IMR-90 (cell line): ENCODE data around the gene MEGF11. TPM values are rescaled to one million over a fixed set of nuclear protein-coding genes. Genes with fewer than 3 reads are reported as not detected.

Experiments
- ATAC-seq: fragments of 200-7000 bp; cut with Tn5 transposase; 2 replicates; pipeline ENCODE4 v1.9.1; 2020; ENCODE audit warnings: low read depth, mild to moderate bottlenecking, moderate library complexity
- BruUV-seq: library from RNA; stranded (reverse); fragments of 400-500 nt; replicated peaks from 2 replicates; lab custom pipeline; 2021; lab: Mats Ljungman, UMichigan
- CTCF ChIA-PET: fragments of 300-600 bp; formaldehyde crosslinking; extraction: SDS; loops from one replicate; lab custom pipeline; 2021; ENCODE audit warnings: antibody characterized with exemption; lab: Yijun Ruan, JAX
- POLR2A ChIA-PET: fragments of 300-600 bp; sonication (Branson Sonifier 250); formaldehyde crosslinking; loops from one replicate; lab custom pipeline; 2022; ENCODE audit warnings: antibody characterized with exemption; ENCODE audit not compliant: unreplicated experiment; lab: Charles Lee
- DNase-seq: peaks from one replicate; pipeline ENCODE4 v3.0.0; 2013
- H2AFZ ChIP-seq: replicated peaks from 2 replicates; pipeline ENCODE3; 2013; ENCODE audit warnings: low read length, mild to moderate bottlenecking; ENCODE audit not compliant: poor library complexity
- H2AK5ac ChIP-seq: 2 replicates; pipeline ENCODE4 v1.6.1; 2013; ENCODE audit warnings: low read depth, low read length, inconsistent platforms
- H2AK9ac ChIP-seq: replicated peaks from 2 replicates; pipeline ENCODE3; 2013; ENCODE audit warnings: mild to moderate bottlenecking, low read depth, low read length, moderate library complexity; ENCODE audit not compliant: poor library complexity
- H2BK120ac ChIP-seq: 2 replicates; pipeline ENCODE4 v1.6.1; 2013; ENCODE audit warnings: low read depth, low read length, inconsistent platforms
- H2BK15ac ChIP-seq: 3 replicates; pipeline ENCODE4 v1.6.1; 2013; ENCODE audit warnings: low read depth, low read length, inconsistent platforms
- H2BK20ac ChIP-seq: 2 replicates; pipeline ENCODE4 v1.6.1; 2013; ENCODE audit warnings: low read depth, mild to moderate bottlenecking, inconsistent platforms, low read length, moderate library complexity
- H2BK5ac ChIP-seq: 2 replicates; pipeline ENCODE4 v1.6.1; 2013; ENCODE audit warnings: mild to moderate bottlenecking, low read depth, low read length, inconsistent platforms; ENCODE audit not compliant: poor library complexity, severe bottlenecking
- H3K14ac ChIP-seq: replicated peaks from 2 replicates; pipeline ENCODE4 v1.6.1; 2013; ENCODE audit warnings: low read depth, low read length, inconsistent platforms
- H3K18ac ChIP-seq: 2 replicates; pipeline ENCODE4 v1.6.1; 2013; ENCODE audit warnings: low read depth, low read length, control low read depth
- H3K23ac ChIP-seq: 2 replicates; pipeline ENCODE4 v1.6.1; 2013; ENCODE audit warnings: low read depth, low read length, inconsistent platforms
- H3K27ac ChIP-seq: 2 replicates; pipeline ENCODE4 v1.5.1; 2013; ENCODE audit warnings: mild to moderate bottlenecking, control low read depth, low read length; ENCODE audit not compliant: insufficient read depth
- H3K27me3 ChIP-seq: 2 replicates; pipeline ENCODE4 v1.6.1; 2013; ENCODE audit warnings: low read length; ENCODE audit not compliant: control insufficient read depth, insufficient read depth
- H3K36me3 ChIP-seq: 2 replicates; pipeline ENCODE4 v1.6.1; 2013; ENCODE audit warnings: low read length, mixed read lengths; ENCODE audit not compliant: control insufficient read depth, insufficient read depth
- H3K4ac ChIP-seq: 2 replicates; pipeline ENCODE4 v1.6.1; 2013; ENCODE audit warnings: low read depth, low read length, inconsistent platforms
- H3K4me1 ChIP-seq: 2 replicates; pipeline ENCODE4 v1.6.1; 2013; ENCODE audit warnings: low read length, mixed read lengths; ENCODE audit not compliant: control insufficient read depth, insufficient read depth
- H3K4me2 ChIP-seq: 2 replicates; pipeline ENCODE4 v1.6.1; 2013; ENCODE audit warnings: low read depth, mild to moderate bottlenecking, control low read depth, low read length, moderate library complexity
- H3K4me3 ChIP-seq: 2 replicates; pipeline ENCODE4 v1.5.1; 2013; ENCODE audit warnings: low read depth, mild to moderate bottlenecking, control low read depth, low read length, moderate library complexity; ENCODE audit not compliant: insufficient read depth
- H3K56ac ChIP-seq: 2 replicates; pipeline ENCODE4 v1.6.1; 2013; ENCODE audit warnings: low read length, inconsistent platforms; ENCODE audit not compliant: insufficient read depth; ENCODE audit errors: extremely low read depth
- H3K79me1 ChIP-seq, 2 experiments: 2 replicates each; pipeline ENCODE4 v1.6.1; 2013; ENCODE audit warnings: low read length in 2 of 2, inconsistent platforms in 1 of 2, low read depth in 1 of 2
- H3K9ac ChIP-seq: 2 replicates; pipeline ENCODE4 v1.6.1; 2013; ENCODE audit warnings: low read depth, low read length, control low read depth
- H3K9me1 ChIP-seq: 2 replicates; pipeline ENCODE4 v1.6.1; 2013; ENCODE audit warnings: low read length, inconsistent platforms; ENCODE audit not compliant: insufficient read depth
- H3K9me3 ChIP-seq: 2 replicates; pipeline ENCODE4 v1.6.1; 2013; ENCODE audit warnings: low read length; ENCODE audit not compliant: control insufficient read depth, insufficient read depth
- H4K20me1 ChIP-seq: 2 replicates; pipeline ENCODE4 v1.6.1; 2013; ENCODE audit warnings: low read length, inconsistent platforms; ENCODE audit not compliant: insufficient read depth
- H4K5ac ChIP-seq: 2 replicates; pipeline ENCODE4 v1.6.1; 2013; ENCODE audit warnings: mild to moderate bottlenecking, low read depth, low read length, control low read depth
- H4K8ac ChIP-seq, 2 experiments: 2 replicates each; pipeline ENCODE4 v1.6.1; 2013; ENCODE audit warnings: low read depth in 2 of 2, low read length in 2 of 2, control low read depth in 1 of 2, inconsistent platforms in 1 of 2
- H4K91ac ChIP-seq: 2 replicates; pipeline ENCODE4 v1.6.1; 2013; ENCODE audit warnings: low read depth, low read length, inconsistent platforms; ENCODE audit not compliant: insufficient read depth
- MAFK ChIP-seq: IDR thresholded peaks from 2 replicates; pipeline ENCODE4 v1.6.1; 2012; ENCODE audit warnings: low read depth, low read length, improper control_type of control experiment
- RAD21 ChIP-seq: IDR thresholded peaks from 2 replicates; pipeline ENCODE4 v1.6.1; 2012; ENCODE audit warnings: low read length, improper control_type of control experiment
- WGBS, 2 experiments: methylation state at CpG; one replicate each; pipeline versions ENCODE4 v1.1.5 to v1.1.7; 2013; ENCODE audit warnings: missing lambda C conversion rate in 2 of 2; ENCODE audit not compliant: insufficient read length in 1 of 2; ENCODE audit errors: extremely low coverage in 2 of 2; 5-methylcytosine and 5-hydroxymethylcytosine counted together
- dilution Hi-C: fragments of 300-500 bp; cut with HindIII; formaldehyde crosslinking; loops from one replicate; pipeline ENCODE4 v1.14.3; 2018; ENCODE audit warnings: low sequenced_read_pairs; ENCODE audit not compliant: unreplicated experiment
- in situ Hi-C: fragments of 300-500 bp; cut with MboI; formaldehyde crosslinking; loops from 3 replicates; pipeline ENCODE4 v1.14.3; 2019; ENCODE audit warnings: low sequenced_read_pairs, inconsistent platforms, mixed read lengths
- intact Hi-C: fragments of 100-400 bp; cut with micrococcal nuclease; formaldehyde crosslinking; loops from 2 replicates; pipeline ENCODE4 v1.10.0; 2022
- polyA plus RNA-seq, 3 experiments: library from polyadenylated mRNA; depleted of rRNA; stranded (reverse); fragments of >200 nt; gene quantifications; 2 replicates each; pipeline ENCODE4 v1.2.3, GENCODE V29; 2012; ENCODE audit warnings: low replicate concordance in 1 of 3
- total RNA-seq: library from RNA; depleted of rRNA; stranded (reverse); fragments of >200 nt; gene quantifications from 2 replicates; pipeline ENCODE4 v1.2.3, GENCODE V29; 2012

Gene MEGF11
- total and polyA plus RNA-seq, 2 of the 4 experiments (the other 2 are of a cell fraction): not detected

- no peak overlapping the region for H2BK15ac ChIP-seq
- in situ Hi-C loops: no loop called here
Measured at GRCh38 chr15:65925338-65925737, 328.2 kb downstream of the MEGF11 start.

More at GRCh38 chr15:65925338-65925737, 328.2 kb downstream of the MEGF11 start:
- no peak overlapping the region for H2BK5ac ChIP-seq
- no peak overlapping the region for H3K4me2 ChIP-seq
- H2AFZ ChIP-seq: no peak overlapping the region
- no peak overlapping the region for H3K18ac ChIP-seq
- no peaks in the 10 kb centered on the region; the same call in 1 of the 2 replicates for H4K20me1 ChIP-seq
- no peak overlapping the region for H3K4me3 ChIP-seq
- H3K27ac ChIP-seq: no peak overlapping the region
- no TSS peak for BruUV-seq
- H3K36me3 ChIP-seq: no peaks in the 10 kb centered on the region
- no peak for ATAC-seq
- H3K27me3 ChIP-seq: no peaks in the 10 kb centered on the region
- intact Hi-C loops: no loop called here
- no peaks in the 10 kb centered on the region for H3K9me1 ChIP-seq
- no peaks in the 10 kb centered on the region for H3K9me3 ChIP-seq
- H2BK120ac ChIP-seq: no peak overlapping the region
- no peak overlapping the region for H3K14ac ChIP-seq
- TF ChIP-seq RAD21: no peak
- TF ChIP-seq MAFK: no peak
- no peak overlapping the region for H4K5ac ChIP-seq
- WGBS, 2 experiments: no CpG with 5 or more reads among the region's 1 CpG
- no peak overlapping the region for H4K8ac ChIP-seq
- no peak overlapping the region for H3K9ac ChIP-seq
- dilution Hi-C loops: no loop called here
- no peaks in the 10 kb centered on the region for H3K4me1 ChIP-seq
- DNase-seq: no peak
- no peak overlapping the region for H4K91ac ChIP-seq
- H3K56ac ChIP-seq: no peak overlapping the region
- no peak overlapping the region for H2AK9ac ChIP-seq
- no peak overlapping the region for H3K4ac ChIP-seq
- POLR2A ChIA-PET: no interaction called here
- no peak overlapping the region for H2AK5ac ChIP-seq
- H3K23ac ChIP-seq: no peak overlapping the region
- no peak overlapping the region for H2BK20ac ChIP-seq
- CTCF ChIA-PET: no interaction called here
- H3K79me1 ChIP-seq: no peaks in the 10 kb centered on the region
